Heart right ventricle (tissue), 16 donors: Measurements from ENCODE around the gene NEO1. TPM values are rescaled to one million over a fixed set of nuclear protein-coding genes. Genes with fewer than 3 reads are reported as not detected.

Experiments
- ATAC-seq, 8 donors: fragments of 200-7000 bp; cut with Tn5 transposase; one replicate each; pipeline ENCODE4 v1.9.1; 2020; ENCODE audit warnings: mild to moderate bottlenecking in 8 of 8, moderate library complexity in 8 of 8, moderate number of reproducible peaks in 1 of 8
- DNase-seq, 2 donors: peaks; one replicate each; pipeline ENCODE4 v3.0.0-alpha.2; 2020
- H3K27ac ChIP-seq, 10 donors: fragments of 200-600 bp; sonication (generic) in 2 of 10; one replicate each; pipeline versions ENCODE4 v1.5.0 to v1.8.0; 2020 to 2022; ENCODE audit warnings: mild to moderate bottlenecking in 3 of 10
- H3K27me3 ChIP-seq, 7 donors: fragments of 200-600 bp; one replicate each; pipeline ENCODE4 v1.8.0; 2021 to 2022; ENCODE audit warnings: mild to moderate bottlenecking in 2 of 7
- H3K36me3 ChIP-seq, 9 donors: fragments of 200-600 bp; sonication (generic) in 1 of 9; one replicate each; pipeline versions ENCODE4 v1.5.0 to v1.8.0; 2020 to 2022; ENCODE audit warnings: mild to moderate bottlenecking in 2 of 9
- H3K4me1 ChIP-seq, 9 donors: fragments of 200-600 bp; sonication (generic) in 1 of 9; one replicate each; pipeline versions ENCODE4 v1.5.0 to v1.8.0; 2020 to 2022; ENCODE audit warnings: mild to moderate bottlenecking in 4 of 9
- H3K4me3 ChIP-seq, 10 donors: fragments of 200-600 bp; sonication (generic) in 2 of 10; one replicate each; pipeline versions ENCODE4 v1.5.0 to v1.8.0; 2020 to 2022; ENCODE audit warnings: mild to moderate bottlenecking in 7 of 10, moderate library complexity in 2 of 10
- H3K9me3 ChIP-seq, 11 donors: fragments of 200-600 bp in 10 of 11; sonication (generic) in 2 of 11; one replicate each; pipeline versions ENCODE4 v1.5.0 to v1.8.0; 2013 to 2022; ENCODE audit warnings: mild to moderate bottlenecking in 2 of 11, control low read depth in 1 of 11, moderate library complexity in 1 of 11
- CTCF ChIP-seq, 9 donors: fragments of 200-600 bp; sonication (generic) in 2 of 9; IDR thresholded peaks; one replicate each; pipeline versions ENCODE4 v1.5.0 to v1.8.0; 2021 to 2022; ENCODE audit warnings: antibody characterized with exemption in 9 of 9, mild to moderate bottlenecking in 5 of 9, moderate library complexity in 1 of 9
- WGBS, 2 donors: extraction: QIAGEN DNeasy Blood & Tissue Kit; methylation state at CpG; one replicate each; pipeline ENCODE4 v1.1.7; 2013; ENCODE audit warnings: inconsistent platforms in 1 of 2; 5-methylcytosine and 5-hydroxymethylcytosine counted together
- intact Hi-C, 10 donors: fragments of 100-400 bp; cut with DNase I; formaldehyde crosslinking; loops; one replicate each; pipeline versions ENCODE4 v1.11.1 to v1.14.2; 2022
- polyA plus RNA-seq, 2 donors: library from polyadenylated mRNA; stranded (reverse); fragments of 200-250 nt; gene quantifications; one replicate each; pipeline ENCODE4 v1.2.3, GENCODE V29; 2013
- total RNA-seq, 10 donors: library from RNA; stranded (reverse); fragmentation: NEBNext Ultra II Directional in 3 of 10; extraction: Animal tissue kit (Norgen Biotek cat#: 25700) in 3 of 10; gene quantifications; one replicate each; pipeline versions ENCODE4 v1.2.1 to v1.2.4, GENCODE V29; 2021 to 2023
- donor health status: Arrhythmogenic right ventricular cardiomyopathy.
- donor health status: ischemic (EF 13 %, LVEDD 7.1; RV severe dilation, severe dysfunction).
- donor health status: healthy with polysubstance abuse.
- donor health status: DM: no; HTN: yes; CAD: no.
- donor health status: DM: no; HTN: no; CAD: no.
- donor health status: ischemic (EF 25% LVEDD 6.9; RV normal size, moderate dysfunction).
- donor health status: ischemic (EF 25% LVEDD 5.7; RV mildly dilated, moderate dysfunction).
- donor health status: healthy.
- donor health status: DM: yes; HTN: yes; CAD: no.
- donor health status: Ischemic cardiomyopathy.
- donor health status: ischemic (EF 35%, LVEDD 5.7; RV mildly dilated, moderate dysfunction).
- donor health status: nonischemic (EF 11% LVEDD 7.7; RV severe dilation, severe dysfunction).
- donor health status: DM: yes; HTN: yes; CAD: no.
- donor health status: PGD.
- donor health status: ischemic (EF 29% LVEDD 5.4; RV normal size, mild dysfunction).
- donor health status: nonischemic (EF 23%, LVEDD 6.1; RV moderate dilation, normal function).

NEO1 gene
- total and polyA plus RNA-seq, 12 donors = 3.4 to 16.9 (median 11.6) TPM

GRCh38 chr15:73320619-73321180 lies 268.4 kb downstream of the NEO1 start:
- H3K4me3 ChIP-seq = no peak overlapping the region
- no peak for DNase-seq
- intact Hi-C loops = no loop called here
- H3K27ac ChIP-seq = no peak overlapping the region
- no peak for ATAC-seq
- WGBS, 2 donors = 98% methylated on average over 3 of the region's 3 CpGs
- H3K27me3 ChIP-seq = peaks cover 0 to 39% (median 25%) of the 10 kb centered on the region in 7 donors
- no peak for TF ChIP-seq CTCF (IDR thresholded peaks at IDR 0.05)
- H3K9me3 ChIP-seq = no peaks in the 10 kb centered on the region
- H3K4me1 ChIP-seq = peaks cover 0 to 5% (median 0%) of the 10 kb centered on the region in 9 donors
- peaks cover 0 to 10% (median 0%) of the 10 kb centered on the region in 9 donors for H3K36me3 ChIP-seq

GRCh38 chr15:73321496-73322450 lies 269.5 kb downstream of the NEO1 start:
- Histone ChIP-seq H3K4me1 (peaks cover 0 to 6% (median 3%) of the 10 kb centered on the region in 9 donors), H3K9me3 (no peaks in the 10 kb centered on the region), H3K36me3 (peaks cover 0 to 10% (median 0%) of the 10 kb centered on the region in 9 donors), H3K27ac (no peak overlapping the region), H3K4me3 (no peak overlapping the region), H3K27me3 (peaks cover 0 to 39% (median 25%) of the 10 kb centered on the region in 7 donors)
- no peak for ATAC-seq
- intact Hi-C loops = no loop called here
- no peak for TF ChIP-seq CTCF (IDR thresholded peaks at IDR 0.05)
- WGBS, 2 donors = 82 to 84% methylated on average over 17 of the region's 17 CpGs
- DNase-seq = no peak

GRCh38 chr15:73322665-73323373 lies 270.6 kb downstream of the NEO1 start:
- intact Hi-C loops = no loop called here
- Histone ChIP-seq H3K9me3 (no peaks in the 10 kb centered on the region), H3K36me3 (peaks cover 0 to 10% (median 0%) of the 10 kb centered on the region in 9 donors), H3K27me3 (peaks cover 0 to 36% (median 25%) of the 10 kb centered on the region in 7 donors), H3K4me3 (no peak overlapping the region), H3K4me1 (peaks cover 0 to 6% (median 3%) of the 10 kb centered on the region in 9 donors), H3K27ac (no peak overlapping the region)
- no peak for TF ChIP-seq CTCF (IDR thresholded peaks at IDR 0.05)
- 79 to 84% methylated on average over 29 to 38 of the region's 38 CpGs for WGBS, 2 donors
- ATAC-seq (no peak), DNase-seq (no peak)

- H3K4me1 ChIP-seq = peaks cover 0 to 6% (median 3%) of the 10 kb centered on the region in 9 donors
- H3K4me3 ChIP-seq = no peak overlapping the region
- TF ChIP-seq CTCF (IDR thresholded peaks at IDR 0.05) = no peak
- intact Hi-C loops = no loop called here
- peaks cover 0 to 10% (median 0%) of the 10 kb centered on the region in 9 donors for H3K36me3 ChIP-seq
- ATAC-seq (no peak), DNase-seq (no peak)
- H3K27me3 ChIP-seq = peaks cover 0 to 35% (median 21%) of the 10 kb centered on the region in 7 donors
- WGBS, 2 donors = 91% methylated on average over 30 of the region's 30 CpGs
- no peak overlapping the region for H3K27ac ChIP-seq
- H3K9me3 ChIP-seq = no peaks in the 10 kb centered on the region
Observed at GRCh38 chr15:73323374-73323955, 271.2 kb downstream of the NEO1 start.
